Mesothelial cell of epicardium (in vitro differentiated cells): ENCODE data around the gene SYNDIG1. TPM values are rescaled to one million over a fixed set of nuclear protein-coding genes. Genes with fewer than 3 reads are reported as not detected.

Source experiments
- DNase-seq, 2 experiments: peaks; one replicate each; pipeline ENCODE4 v3.0.0; 2021; ENCODE audit warnings: low spot score in 2 of 2; ENCODE audit not compliant: unreplicated experiment in 2 of 2
- H3K27ac Mint-ChIP-seq: 2 replicates; pipeline ENCODE4 v1.8.0; 2021; ENCODE audit warnings: mixed read lengths
- H3K27me3 Mint-ChIP-seq: 2 replicates; pipeline ENCODE4 v1.8.0; 2021; ENCODE audit warnings: low read depth, mixed read lengths
- H3K36me3 Mint-ChIP-seq: 2 replicates; pipeline ENCODE4 v1.8.0; 2021; ENCODE audit warnings: mixed read lengths
- H3K4me1 Mint-ChIP-seq: 2 replicates; pipeline ENCODE4 v1.8.0; 2021; ENCODE audit warnings: mixed read lengths
- H3K4me3 Mint-ChIP-seq: 2 replicates; pipeline ENCODE4 v1.8.0; 2021; ENCODE audit warnings: mild to moderate bottlenecking, moderate library complexity, mixed read lengths
- H3K9me3 Mint-ChIP-seq: 2 replicates; pipeline ENCODE4 v1.8.0; 2021; ENCODE audit warnings: mixed read lengths
- CTCF ChIP-seq: fragments of 200-600 bp; sonication (generic); IDR thresholded peaks from one replicate; pipeline ENCODE4 v1.5.0; 2021; ENCODE audit warnings: antibody characterized with exemption; ENCODE audit not compliant: unreplicated experiment
- total RNA-seq: library from RNA; stranded (reverse); gene quantifications from 3 replicates; pipeline ENCODE4 v1.2.1, GENCODE V29; 2021

The SYNDIG1 gene
- total RNA-seq, 1 donor from 2014 or later, result 0.80 TPM

GRCh38 chr20:24589815-24590177, 120.4 kb downstream of the SYNDIG1 start:
- no peak overlapping the region for H3K27ac Mint-ChIP-seq
- peaks cover 12% of the 10 kb centered on the region for H3K27me3 Mint-ChIP-seq
- H3K36me3 Mint-ChIP-seq, result no peaks in the 10 kb centered on the region
- H3K9me3 Mint-ChIP-seq, result peaks cover 12% of the 10 kb centered on the region
- H3K4me1 Mint-ChIP-seq, result no peaks in the 10 kb centered on the region
- no peak for TF ChIP-seq CTCF
- H3K4me3 Mint-ChIP-seq, result no peak overlapping the region
- no peak for DNase-seq

DNA sequence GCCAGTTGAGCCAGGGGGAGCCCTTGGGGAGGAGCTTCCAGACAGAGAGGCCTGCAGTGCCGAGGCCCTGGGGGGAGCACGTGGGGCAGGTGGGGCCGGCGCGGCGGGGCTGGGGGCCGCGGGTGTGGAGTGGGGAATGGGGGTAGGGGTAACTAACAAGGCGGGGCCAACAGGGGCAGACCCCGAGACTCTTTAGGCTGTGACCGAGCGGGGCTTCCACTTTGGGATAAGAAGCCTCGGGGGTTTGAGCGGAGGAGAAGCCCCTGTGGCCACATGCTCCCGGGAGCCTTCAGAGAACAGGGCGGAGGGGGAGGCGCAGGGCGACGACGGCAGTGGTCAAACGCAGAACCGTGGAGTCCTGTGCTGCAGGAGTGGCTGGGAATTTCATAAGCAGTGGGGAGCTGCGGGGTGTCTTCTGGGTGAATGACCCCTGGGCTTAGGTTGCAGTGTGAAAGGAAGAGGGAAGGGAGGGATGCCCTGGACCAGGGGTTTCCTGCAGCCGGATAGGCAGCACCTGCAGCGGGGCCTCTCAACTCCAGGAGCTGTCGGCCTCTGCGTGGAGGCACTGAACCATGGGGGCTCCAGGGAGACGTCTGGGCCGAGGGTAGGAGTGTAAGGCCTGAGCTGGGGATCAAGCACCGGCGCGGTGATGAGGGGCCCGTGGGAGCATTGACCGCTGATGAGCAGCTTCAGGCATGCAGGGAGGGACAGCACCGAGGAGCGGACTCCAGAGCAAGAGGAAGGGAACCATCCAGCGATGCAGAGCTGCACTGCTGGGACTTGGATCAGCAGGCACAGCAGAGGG, 121.0 kb downstream of the SYNDIG1 start:
- Mint-ChIP-seq H3K36me3 (no peaks in the 10 kb centered on the region), H3K4me1 (no peaks in the 10 kb centered on the region), H3K27me3 (peaks cover 12% of the 10 kb centered on the region), H3K4me3 (no peak overlapping the region), H3K27ac (no peak overlapping the region), H3K9me3 (peaks cover 13% of the 10 kb centered on the region)
- TF ChIP-seq CTCF, result no peak
- DNase-seq, result peak in 1 of 2 experiments; percentile 32

GRCh38 chr20:24597051-24597450, 127.6 kb downstream of the SYNDIG1 start:
- H3K27ac Mint-ChIP-seq, result no peak overlapping the region
- peaks cover 12% of the 10 kb centered on the region for H3K27me3 Mint-ChIP-seq
- H3K4me1 Mint-ChIP-seq, result no peaks in the 10 kb centered on the region
- H3K4me3 Mint-ChIP-seq, result no peak overlapping the region
- no peak for TF ChIP-seq CTCF
- peaks cover 32% of the 10 kb centered on the region for H3K9me3 Mint-ChIP-seq
- no peaks in the 10 kb centered on the region for H3K36me3 Mint-ChIP-seq
- no peak for DNase-seq

DNA sequence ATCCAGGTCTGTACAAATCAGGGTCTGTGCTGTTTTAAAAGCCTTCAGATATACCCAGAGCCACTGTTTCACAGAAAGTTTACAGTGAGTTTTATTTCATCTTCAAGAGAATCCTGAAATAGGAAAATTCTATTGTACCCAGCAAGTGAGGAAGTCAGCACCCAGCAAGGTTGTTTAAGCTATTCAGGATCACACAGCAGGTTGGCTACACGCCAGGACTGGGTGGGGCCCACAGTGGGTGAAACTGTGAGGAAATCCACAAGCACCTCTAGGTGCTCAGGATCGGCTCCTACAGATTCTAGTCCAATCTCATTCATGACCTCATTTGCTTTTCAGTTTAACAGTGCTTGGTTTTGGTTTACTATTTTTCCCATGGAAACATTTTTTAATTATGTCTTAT, 128.9 kb downstream of the SYNDIG1 start:
- no peak for TF ChIP-seq CTCF
- Mint-ChIP-seq H3K4me3 (no peak overlapping the region), H3K36me3 (no peaks in the 10 kb centered on the region), H3K27ac (no peak overlapping the region), H3K9me3 (peaks cover 35% of the 10 kb centered on the region), H3K27me3 (peaks cover 9% of the 10 kb centered on the region), H3K4me1 (no peaks in the 10 kb centered on the region)
- no peak for DNase-seq

DNA sequence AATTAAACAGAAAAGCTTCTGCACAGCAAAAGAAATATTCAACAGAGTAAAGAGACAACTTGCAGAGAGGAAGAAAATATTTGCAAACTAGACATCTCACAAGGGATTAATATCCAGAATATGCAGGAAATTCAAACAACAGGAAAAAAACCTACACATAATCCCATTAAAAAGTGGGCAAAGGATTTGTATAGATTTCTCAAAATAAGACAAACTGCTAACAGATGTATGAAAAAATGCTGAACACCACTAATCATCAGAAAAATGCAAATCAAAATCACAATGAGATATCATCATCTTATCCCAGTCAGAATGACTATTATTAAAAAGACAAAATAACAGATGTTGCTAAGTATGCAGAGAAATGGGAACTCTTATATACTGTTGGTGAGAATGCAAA, 129.6 kb downstream of the SYNDIG1 start:
- Mint-ChIP-seq H3K4me3 (no peak overlapping the region), H3K4me1 (no peaks in the 10 kb centered on the region), H3K9me3 (peaks cover 31% of the 10 kb centered on the region), H3K27me3 (peaks cover 6% of the 10 kb centered on the region), H3K36me3 (no peaks in the 10 kb centered on the region), H3K27ac (no peak overlapping the region)
- TF ChIP-seq CTCF, result no peak
- no peak for DNase-seq

GRCh38 chr20:24600012-24600411, 130.6 kb downstream of the SYNDIG1 start:
- no peak for TF ChIP-seq CTCF
- DNase-seq, result no peak
- Mint-ChIP-seq H3K27ac (no peak overlapping the region), H3K4me1 (no peaks in the 10 kb centered on the region), H3K9me3 (peaks cover 22% of the 10 kb centered on the region), H3K36me3 (no peaks in the 10 kb centered on the region), H3K27me3 (peaks cover 2% of the 10 kb centered on the region), H3K4me3 (no peak overlapping the region)
